Measurements from ENCODE around the gene TMEM161A. TPM values are rescaled to one million over a fixed set of nuclear protein-coding genes. Genes with fewer than 3 reads are reported as not detected.

Gene TMEM161A
- total and polyA plus RNA-seq, 9 of the 15 experiments (the other 6 are each of a cell fraction or from before 2014, with no cell fraction given): 0.63 to 92.3 (median 38.9) TPM

- TF ChIP-seq TAF15 (IDR thresholded peaks at IDR 0.05; ENCODE audit: low read depth, low read length) (no peak), KLF16 (IDR thresholded peaks at IDR 0.05) (no peak), DNMT1 (IDR thresholded peaks at IDR 0.05) (no peak), MYBL2 (IDR thresholded peaks at IDR 0.05; ENCODE audit: low read depth) (no peak), MYBL2 (CRISPR knock-in tag; IDR thresholded peaks at IDR 0.05; ENCODE audit: borderline replicate concordance) (no peak), MTA2 (IDR thresholded peaks at IDR 0.05; ENCODE audit: low read depth) (no peak), SMC3 (conservative IDR thresholded peaks at IDR 0.05; ENCODE audit: insufficient read depth, low read depth, low read length) (no peak), NRF1 (conservative IDR thresholded peaks at IDR 0.05 in 1 of 2, IDR thresholded peaks at IDR 0.05 in 1 of 2) (no peak), ZNF444 (CRISPR knock-in tag; IDR thresholded peaks at IDR 0.05) (no peak), ZNF212 (CRISPR knock-in tag; IDR thresholded peaks at IDR 0.05) (no peak), ETV5 (CRISPR knock-in tag; IDR thresholded peaks at IDR 0.05; ENCODE audit: low read depth) (no peak), ZNF589 (CRISPR knock-in tag; IDR thresholded peaks at IDR 0.05; ENCODE audit: low read depth) (no peak), GABPB2 (CRISPR knock-in tag; conservative IDR thresholded peaks at IDR 0.05) (no peak), TFAM (CRISPR knock-in tag; conservative IDR thresholded peaks at IDR 0.05) (no peak), IRF2 (CRISPR knock-in tag; IDR thresholded peaks at IDR 0.05) (no peak), ZNF431 (CRISPR knock-in tag; IDR thresholded peaks at IDR 0.05) (no peak), RBBP5 (IDR thresholded peaks at IDR 0.05; ENCODE audit: borderline replicate concordance, insufficient read depth, low read length, poor library complexity, severe bottlenecking) (no peak), RBM22 (IDR thresholded peaks at IDR 0.05; ENCODE audit: low read depth, low read length, poor library complexity, severe bottlenecking) (peak; percentile 55), ZBTB5 (IDR thresholded peaks at IDR 0.05) (no peak), MLX (CRISPR knock-in tag; conservative IDR thresholded peaks at IDR 0.05) (no peak), KDM4B (IDR thresholded peaks at IDR 0.05; ENCODE audit: borderline replicate concordance in 2 of 2, low read depth in 1 of 2) (no peak), ZHX1 (conservative IDR thresholded peaks at IDR 0.05; ENCODE audit: low read length) (no peak), NFATC3 (IDR thresholded peaks at IDR 0.05) (no peak), PCBP1 (IDR thresholded peaks at IDR 0.05; ENCODE audit: low read depth, low read length, poor library complexity, severe bottlenecking) (no peak)
Measured at GRCh38 chr19:19171821-19172532, 33.7 kb upstream of the TMEM161A start (continued).
